Smooth muscle cell (in vitro differentiated cells): ENCODE data around the gene CEBPB. TPM values are rescaled to one million over a fixed set of nuclear protein-coding genes. Genes with fewer than 3 reads are reported as not detected.

Source experiments
- DNase-seq: peaks from one replicate; lab custom pipeline; 2025; ENCODE audit not compliant: unreplicated experiment; lab: John Stamatoyannopoulos, UW
- H2AFZ ChIP-seq: fragments of 200-600 bp; sonication (generic); 2 replicates; pipeline ENCODE4 v1.6.0; 2016; ENCODE audit warnings: antibody characterized with exemption, low read depth, mild to moderate bottlenecking
- H3F3A ChIP-seq: fragments of 200-600 bp; sonication (generic); 2 replicates; pipeline ENCODE4 v1.6.0; 2017; ENCODE audit warnings: antibody characterized with exemption, low read depth
- H3K27ac ChIP-seq: fragments of 200-600 bp; sonication (generic); 2 replicates; pipeline ENCODE4 v1.5.1; 2016; ENCODE audit warnings: low read depth, mild to moderate bottlenecking
- H3K27me3 ChIP-seq: fragments of 200-600 bp; sonication (generic); 2 replicates; pipeline ENCODE4 v1.6.1; 2016; ENCODE audit warnings: low read depth, mild to moderate bottlenecking
- H3K36me3 ChIP-seq: fragments of 200-600 bp; sonication (generic); 2 replicates; pipeline ENCODE4 v1.5.1; 2016; ENCODE audit warnings: low read depth
- H3K4me1 ChIP-seq: fragments of 200-600 bp; sonication (generic); 2 replicates; pipeline ENCODE4 v1.5.1; 2016; ENCODE audit warnings: low read depth
- H3K4me2 ChIP-seq: fragments of 200-600 bp; sonication (generic); 2 replicates; pipeline ENCODE4 v1.6.0; 2016; ENCODE audit warnings: mild to moderate bottlenecking
- H3K4me3 ChIP-seq: fragments of 200-600 bp; sonication (generic); 2 replicates; pipeline ENCODE4 v1.5.1; 2016; ENCODE audit warnings: mild to moderate bottlenecking
- H3K79me2 ChIP-seq: fragments of 200-600 bp; sonication (generic); 2 replicates; pipeline ENCODE4 v1.6.0; 2016; ENCODE audit warnings: low read depth, mild to moderate bottlenecking
- H3K9ac ChIP-seq: fragments of 200-600 bp; sonication (generic); 2 replicates; pipeline ENCODE4 v1.6.0; 2016; ENCODE audit warnings: low read depth
- H3K9me3 ChIP-seq: fragments of 200-600 bp; sonication (generic); replicated peaks from 2 replicates; pipeline ENCODE4 v1.5.1; 2016; ENCODE audit warnings: low read depth
- H4K20me1 ChIP-seq: fragments of 200-600 bp; sonication (generic); 2 replicates; pipeline ENCODE4 v1.6.0; 2016; ENCODE audit warnings: low read depth
- WGBS: methylation state at CpG from one replicate; pipeline ENCODE4 v1.1.7; 2016; ENCODE audit warnings: low lambda C conversion rate; 5-methylcytosine and 5-hydroxymethylcytosine counted together
- polyA plus RNA-seq: library from polyadenylated mRNA; unstranded; fragments of >200 nt; fragmentation: Nextera tagmentation; extraction: Ambion mirVana; gene quantifications from 2 replicates; pipeline ENCODE4 v1.2.1, GENCODE V29; 2016
- total RNA-seq: library from RNA; depleted of rRNA; stranded (reverse); fragments of >200 nt; gene quantifications from 2 replicates; pipeline ENCODE4 v1.2.3, GENCODE V29; 2014
- TF ChIP-seq, protein P1 (sequence below): fragments of 200-600 bp; sonication (generic); IDR thresholded peaks from 2 replicates; pipeline ENCODE4 v1.5.1; 2017; ENCODE audit warnings: borderline replicate concordance, mild to moderate bottlenecking, antibody characterized with exemption; ENCODE audit not compliant: insufficient read depth, poor library complexity, severe bottlenecking

CEBPB gene
- total and polyA plus RNA-seq, 2 experiments from 2014 or later = 38.0 to 117 TPM

- DNase-seq = no peak
- H3K9ac ChIP-seq = no peak overlapping the region
- no peaks in the 10 kb centered on the region for H3K27me3 ChIP-seq
- TF ChIP-seq, protein P1, sequence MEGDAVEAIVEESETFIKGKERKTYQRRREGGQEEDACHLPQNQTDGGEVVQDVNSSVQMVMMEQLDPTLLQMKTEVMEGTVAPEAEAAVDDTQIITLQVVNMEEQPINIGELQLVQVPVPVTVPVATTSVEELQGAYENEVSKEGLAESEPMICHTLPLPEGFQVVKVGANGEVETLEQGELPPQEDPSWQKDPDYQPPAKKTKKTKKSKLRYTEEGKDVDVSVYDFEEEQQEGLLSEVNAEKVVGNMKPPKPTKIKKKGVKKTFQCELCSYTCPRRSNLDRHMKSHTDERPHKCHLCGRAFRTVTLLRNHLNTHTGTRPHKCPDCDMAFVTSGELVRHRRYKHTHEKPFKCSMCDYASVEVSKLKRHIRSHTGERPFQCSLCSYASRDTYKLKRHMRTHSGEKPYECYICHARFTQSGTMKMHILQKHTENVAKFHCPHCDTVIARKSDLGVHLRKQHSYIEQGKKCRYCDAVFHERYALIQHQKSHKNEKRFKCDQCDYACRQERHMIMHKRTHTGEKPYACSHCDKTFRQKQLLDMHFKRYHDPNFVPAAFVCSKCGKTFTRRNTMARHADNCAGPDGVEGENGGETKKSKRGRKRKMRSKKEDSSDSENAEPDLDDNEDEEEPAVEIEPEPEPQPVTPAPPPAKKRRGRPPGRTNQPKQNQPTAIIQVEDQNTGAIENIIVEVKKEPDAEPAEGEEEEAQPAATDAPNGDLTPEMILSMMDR = no peak
- H3K4me2 ChIP-seq = peak overlapping the region; percentile 98
- H4K20me1 ChIP-seq = peaks cover 44% of the 10 kb centered on the region
- H3K27ac ChIP-seq = peak overlapping the region; percentile 17
- H3K4me3 ChIP-seq = no peak overlapping the region
- H3F3A ChIP-seq = peaks cover 16% of the 10 kb centered on the region
- H3K4me1 ChIP-seq = peaks cover 24% of the 10 kb centered on the region
- H3K9me3 ChIP-seq = no peaks in the 10 kb centered on the region
- peaks cover 31% of the 10 kb centered on the region for H3K79me2 ChIP-seq
- WGBS = 74% methylated on average over 8 of the region's 8 CpGs
- no peaks in the 10 kb centered on the region for H3K36me3 ChIP-seq
- no peak overlapping the region for H2AFZ ChIP-seq
These were observed 4.3 kb downstream of the CEBPB start for GRCh38 chr20:50194831-50195523.

DNA sequence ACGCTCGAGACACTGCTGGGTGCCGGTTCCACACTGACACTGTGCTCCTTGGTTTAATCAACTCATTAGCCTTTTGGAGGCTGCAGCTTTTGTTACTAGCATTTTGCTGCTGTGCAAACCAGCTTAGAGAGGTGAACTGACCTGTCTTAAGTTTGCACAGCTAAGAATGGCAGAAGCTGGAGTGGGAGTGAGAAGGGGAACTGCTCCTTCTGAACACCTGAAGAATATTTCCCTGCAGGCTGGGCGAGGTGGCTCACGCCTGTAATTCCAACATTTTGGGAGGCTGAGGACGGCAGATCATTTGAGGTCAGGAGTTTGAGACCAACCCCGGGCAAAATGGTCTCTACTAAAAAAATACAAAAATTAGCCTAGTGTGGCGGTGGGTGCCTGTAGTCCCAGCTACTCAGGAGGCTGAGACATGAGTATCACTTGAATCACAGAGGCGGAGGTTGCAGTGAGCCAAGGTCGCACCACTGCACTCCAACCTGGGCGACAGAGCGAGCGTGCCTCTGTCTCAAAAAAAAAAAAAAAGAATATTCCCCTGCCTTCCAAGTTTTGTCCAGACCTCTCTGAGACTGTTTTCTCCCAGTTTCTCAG, 5.0 kb downstream of the CEBPB start:
- DNase-seq = no peak
- H3K9ac ChIP-seq = no peak overlapping the region
- H3K79me2 ChIP-seq = peaks cover 31% of the 10 kb centered on the region
- H3K27me3 ChIP-seq = no peaks in the 10 kb centered on the region
- no peak overlapping the region for H3K4me3 ChIP-seq
- no peak overlapping the region for H2AFZ ChIP-seq
- peaks cover 16% of the 10 kb centered on the region for H3F3A ChIP-seq
- peaks cover 24% of the 10 kb centered on the region for H3K4me1 ChIP-seq
- H3K27ac ChIP-seq = peak overlapping the region; percentile 17
- H4K20me1 ChIP-seq = peaks cover 44% of the 10 kb centered on the region
- no peak overlapping the region for H3K4me2 ChIP-seq
- TF ChIP-seq, protein P1 = no peak
- H3K36me3 ChIP-seq = no peaks in the 10 kb centered on the region
- 86% methylated on average over 13 of the region's 13 CpGs for WGBS
- no peaks in the 10 kb centered on the region for H3K9me3 ChIP-seq

DNA sequence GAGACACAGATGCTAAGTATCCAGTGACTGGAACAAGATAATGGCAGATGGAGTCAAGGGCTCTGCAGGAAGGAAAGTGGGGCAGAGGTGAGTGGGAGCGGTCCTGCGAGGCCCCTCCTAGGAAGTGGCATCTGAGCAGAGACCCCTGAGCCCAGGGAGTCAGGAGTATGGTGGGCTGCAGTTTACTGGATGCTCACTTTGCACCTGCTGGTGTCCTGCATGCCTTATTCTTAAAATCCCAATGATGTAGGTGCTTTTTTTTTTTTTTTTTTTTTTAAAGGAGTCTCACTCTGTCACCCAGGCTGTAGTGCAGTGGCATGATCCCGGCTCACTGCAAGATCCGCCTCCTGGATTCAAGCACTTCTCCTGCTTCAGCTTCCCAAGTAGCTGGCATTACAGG, 5.6 kb downstream of the CEBPB start:
- H3K79me2 ChIP-seq = peaks cover 31% of the 10 kb centered on the region
- peaks cover 44% of the 10 kb centered on the region for H4K20me1 ChIP-seq
- H3K4me2 ChIP-seq = no peak overlapping the region
- no peak for DNase-seq
- H3K27ac ChIP-seq = no peak overlapping the region
- no peak overlapping the region for H3K4me3 ChIP-seq
- H3K4me1 ChIP-seq = peaks cover 24% of the 10 kb centered on the region
- H3K27me3 ChIP-seq = no peaks in the 10 kb centered on the region
- no peak overlapping the region for H2AFZ ChIP-seq
- no peaks in the 10 kb centered on the region for H3K9me3 ChIP-seq
- WGBS = 96% methylated on average over 4 of the region's 4 CpGs
- H3K9ac ChIP-seq = no peak overlapping the region
- no peaks in the 10 kb centered on the region for H3K36me3 ChIP-seq
- TF ChIP-seq, protein P1 = no peak
- H3F3A ChIP-seq = peaks cover 16% of the 10 kb centered on the region
